OCI-LY3 (cell line): Measurements from ENCODE around the gene EDN2.

Experiments used
- CTCF ChIP-seq: fragments of 200-600, 300-600 bp; sonication (generic); IDR thresholded peaks from 2 replicates; pipeline ENCODE4 v1.5.1; 2014; ENCODE audit warnings: antibody characterized with exemption, low read length, low read depth
- EZH2phosphoT487 ChIP-seq: fragments of 200-600 bp; shearing (Covaris generic); IDR thresholded peaks from 2 replicates; pipeline ENCODE4 v1.6.1; 2018; ENCODE audit warnings: antibody characterized with exemption, mixed run types, low read depth

GRCh38 chr1:41524676-41525675, 40.5 kb upstream of the EDN2 start:
- TF ChIP-seq CTCF = no peak
- TF ChIP-seq EZH2phosphoT487 = no peak
